GM19023 (cell line): Measurements from ENCODE around the gene VENTX.

Experiments used
- ATAC-seq: cut with Tn5 transposase; IDR thresholded peaks from one replicate; pipeline ENCODE4 v1.9.1; 2021; ENCODE audit warnings: mild to moderate bottlenecking, moderate library complexity; ENCODE audit not compliant: unreplicated experiment

Gene VENTX

DNA sequence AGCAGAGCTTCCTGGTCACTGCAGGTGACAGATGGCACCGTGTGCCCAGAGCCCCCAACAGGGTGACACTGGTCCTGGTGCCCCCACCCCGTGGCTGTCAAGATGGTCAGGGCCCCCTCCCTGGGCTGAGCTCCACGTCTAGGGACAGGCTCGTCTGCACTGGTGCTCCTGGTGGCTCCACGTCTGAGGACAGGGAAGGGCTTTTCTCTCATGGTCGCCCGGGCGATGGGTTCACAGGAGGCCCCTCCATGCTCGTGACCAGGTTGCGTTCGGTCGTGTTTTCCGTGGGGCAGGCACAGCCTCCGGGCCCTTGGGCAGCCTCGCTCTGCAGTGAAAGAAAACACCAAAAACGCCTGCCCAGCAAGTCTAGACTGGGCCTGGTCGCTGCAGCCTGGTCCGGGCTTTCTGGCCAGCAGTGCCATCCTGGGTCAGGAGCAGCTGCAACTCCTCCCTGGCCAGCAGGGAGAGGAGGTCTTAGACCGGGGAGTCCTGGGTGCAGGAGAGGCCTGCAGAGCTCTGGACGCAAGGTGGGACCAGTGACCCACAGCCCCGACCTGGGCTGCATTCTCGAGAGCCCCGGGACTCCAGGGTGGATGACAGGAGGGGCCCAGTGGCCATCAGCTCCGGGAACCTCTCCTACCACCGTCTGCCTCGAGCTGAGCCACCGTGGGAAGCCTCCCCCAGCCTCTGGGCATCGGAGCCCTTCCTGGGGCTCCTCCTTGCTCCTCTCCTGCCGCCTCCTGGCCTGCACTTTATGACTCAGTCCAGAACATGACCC lies 35.5 kb upstream of the VENTX start:
- ATAC-seq, result no peak

DNA sequence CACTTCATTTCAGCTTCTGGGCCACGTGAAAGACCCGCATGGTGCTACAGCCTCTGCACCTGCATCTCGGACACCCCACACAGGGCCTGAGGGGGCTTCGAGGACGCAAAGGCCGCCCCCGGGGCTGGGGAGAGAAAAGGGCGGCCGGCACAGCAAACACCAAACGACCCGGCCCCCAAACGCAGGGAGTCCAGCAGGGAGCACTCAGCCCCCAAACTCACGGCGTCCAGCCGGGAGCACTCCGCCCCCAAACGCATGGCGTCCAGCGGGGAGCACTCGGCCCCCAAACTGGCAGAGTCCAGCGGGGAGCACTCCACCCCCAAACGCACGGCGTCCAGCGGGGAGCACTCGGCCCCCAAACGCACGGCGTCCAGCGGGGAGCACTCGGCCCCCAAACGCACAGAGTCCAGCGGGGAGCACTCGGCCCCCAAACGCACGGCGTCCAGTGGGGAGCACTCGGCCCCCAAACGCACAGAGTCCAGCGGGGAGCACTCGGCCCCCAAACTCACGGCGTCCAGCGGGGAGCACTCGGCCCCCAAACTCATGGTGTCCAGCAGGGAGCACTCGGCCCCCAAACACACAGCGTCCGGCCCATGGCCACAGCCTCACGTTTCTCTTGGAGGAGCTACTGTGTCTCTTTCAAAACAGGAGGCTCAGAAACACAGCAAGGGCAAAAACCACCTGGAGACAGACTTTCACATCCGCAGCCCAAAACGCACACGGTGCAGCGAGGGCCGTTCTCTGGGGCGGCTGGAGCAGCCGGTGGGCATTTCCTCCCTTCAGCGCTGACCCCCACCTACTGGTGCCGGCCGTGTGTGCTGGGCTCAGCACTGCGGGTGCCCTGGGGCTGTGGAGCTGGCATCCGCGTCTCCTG lies 34.6 kb upstream of the VENTX start:
- no peak for ATAC-seq

DNA sequence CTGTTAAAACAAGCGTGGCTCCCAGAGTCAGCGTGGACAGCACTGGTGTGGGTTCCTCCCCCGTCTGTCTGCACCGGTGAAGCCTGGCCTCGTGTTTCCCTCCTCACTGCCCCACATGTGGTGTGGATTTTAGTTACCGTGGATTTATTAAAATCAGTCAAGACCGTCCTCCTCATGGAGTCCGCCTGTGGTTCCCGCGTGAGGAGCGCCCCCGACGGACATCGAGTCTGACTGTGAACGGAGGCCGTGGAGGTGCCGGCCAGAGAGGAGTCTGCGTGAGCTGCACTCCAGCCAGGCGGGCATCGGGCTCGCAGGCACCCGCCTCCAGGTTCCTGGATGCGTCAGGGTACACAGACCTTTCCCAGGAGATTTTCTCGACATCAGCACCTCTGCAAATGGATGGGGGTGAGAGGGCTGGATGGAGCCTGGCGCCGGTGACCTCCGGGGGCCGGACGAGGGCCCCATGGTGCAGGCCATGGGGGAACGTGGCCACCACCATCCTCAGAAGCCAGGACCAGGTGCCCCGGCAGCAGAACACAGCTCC lies 33.9 kb upstream of the VENTX start:
- ATAC-seq, result no peak

DNA sequence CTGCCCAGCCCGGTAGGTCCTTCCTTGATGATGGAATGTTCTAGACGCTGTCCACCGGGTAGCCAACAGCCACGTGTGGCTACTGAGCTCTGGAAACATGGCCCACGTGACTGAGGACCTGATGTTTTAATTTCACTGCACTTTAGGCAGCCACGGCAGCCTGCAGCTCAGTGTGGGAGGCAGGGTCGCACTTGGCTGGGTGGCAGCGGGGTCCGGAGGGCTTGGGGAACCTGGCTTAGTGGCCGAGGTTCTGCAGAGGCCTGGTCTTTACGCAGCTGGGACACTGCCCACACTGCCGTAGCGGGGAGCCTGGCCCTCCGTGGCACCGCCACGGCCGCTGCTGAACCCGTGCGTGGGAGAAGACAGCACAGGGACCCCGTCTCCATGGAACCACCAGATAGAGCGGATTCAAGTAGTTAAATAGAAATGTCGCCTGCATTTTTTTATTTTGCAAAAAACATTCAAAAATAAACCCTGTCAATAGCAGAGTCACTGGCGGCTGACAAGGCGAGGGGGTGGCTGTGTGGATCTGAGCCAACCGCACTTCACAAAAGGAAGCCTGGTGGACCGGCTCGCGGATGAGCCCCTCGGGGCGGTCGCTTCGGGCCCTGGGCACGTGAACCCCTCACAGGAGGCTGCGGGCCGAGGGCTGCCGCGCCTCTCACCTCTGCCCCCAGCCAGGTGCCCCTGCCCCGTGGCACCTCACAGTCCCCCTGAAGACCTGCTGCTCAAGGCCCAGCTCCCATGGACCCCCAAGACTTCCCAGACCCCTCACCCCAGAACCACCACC lies 33.2 kb upstream of the VENTX start:
- ATAC-seq, result no peak

DNA sequence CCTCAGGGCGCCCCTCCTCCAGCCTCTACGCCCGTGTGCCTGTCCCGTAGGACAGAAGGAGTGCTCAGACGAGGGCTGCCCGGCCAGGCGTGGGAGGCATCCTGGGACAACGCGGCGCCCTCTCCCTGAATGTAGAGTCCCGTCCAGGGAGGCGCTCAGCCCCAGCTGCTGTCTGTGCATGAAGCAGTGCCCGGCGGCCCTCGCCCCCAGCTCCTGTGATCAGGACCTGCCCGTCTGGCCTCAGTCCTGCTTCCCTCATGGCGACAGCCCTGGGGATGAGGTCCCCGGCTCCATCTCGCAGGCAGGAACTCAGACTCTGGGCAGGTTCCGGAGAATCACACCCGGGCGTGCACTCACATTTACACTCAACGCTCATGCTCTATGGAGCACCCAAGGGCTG lies 32.5 kb upstream of the VENTX start:
- no peak for ATAC-seq

DNA sequence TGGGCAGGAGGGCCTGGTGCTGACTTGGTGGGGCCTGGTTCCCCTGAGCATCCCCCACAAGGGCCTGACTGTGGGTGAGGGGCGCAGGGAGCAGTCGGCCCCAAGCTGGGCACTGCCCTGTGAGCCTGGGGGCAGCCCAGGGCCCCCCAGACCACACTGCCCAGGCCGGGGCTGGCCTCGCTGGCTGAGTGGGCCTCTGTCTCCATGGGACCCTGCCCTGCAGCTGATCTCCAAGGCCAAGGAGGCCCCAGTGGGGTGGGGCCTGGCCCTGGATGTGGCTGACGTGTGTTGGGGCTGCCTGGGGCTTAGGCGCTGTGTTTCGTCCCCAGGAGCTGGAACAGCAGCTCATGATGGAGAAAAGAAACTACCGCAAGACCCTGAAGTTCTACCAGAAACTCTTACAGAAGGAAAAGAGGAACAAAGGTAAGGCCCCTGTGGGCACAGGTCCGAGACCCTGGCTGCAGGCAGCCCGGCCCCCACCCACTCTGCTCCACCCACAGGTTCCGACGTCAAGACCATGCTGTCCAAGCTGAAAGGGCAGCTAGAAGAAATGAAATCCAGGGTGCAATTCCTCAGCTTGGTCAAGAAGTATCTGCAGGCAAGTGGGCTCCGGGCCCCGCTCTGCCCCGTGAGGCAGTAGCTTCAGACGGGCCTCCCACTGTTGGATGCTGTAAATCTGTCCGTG lies 31.2 kb upstream of the VENTX start:
- no peak for ATAC-seq

DNA sequence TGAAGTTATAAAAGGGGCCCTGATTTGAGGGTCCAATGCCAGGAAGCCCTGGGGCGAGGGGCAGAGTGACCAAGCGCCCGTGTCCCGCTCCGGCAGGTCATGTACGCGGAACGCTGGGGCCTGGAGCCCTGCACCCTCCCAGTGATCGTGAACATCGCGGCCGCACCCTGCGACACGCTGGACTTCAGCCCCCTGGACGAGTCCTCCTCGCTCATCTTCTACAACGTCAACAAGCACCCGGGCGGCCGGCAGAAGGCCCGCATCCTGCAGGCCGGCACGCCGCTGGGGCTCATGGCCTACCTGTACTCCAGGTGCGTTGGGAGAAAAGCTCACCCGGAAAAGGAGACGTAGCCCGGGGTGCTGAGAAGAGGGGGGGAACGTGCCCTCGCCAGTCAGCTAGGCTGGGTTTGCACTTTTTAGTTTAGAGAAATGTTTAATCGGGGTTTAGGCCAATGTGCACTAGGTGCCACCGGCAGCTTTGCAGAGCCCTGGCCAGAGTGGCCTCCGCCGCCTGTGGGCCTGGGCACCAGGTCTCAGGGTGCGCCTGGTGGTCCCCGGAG lies 30.5 kb upstream of the VENTX start:
- no peak for ATAC-seq

DNA sequence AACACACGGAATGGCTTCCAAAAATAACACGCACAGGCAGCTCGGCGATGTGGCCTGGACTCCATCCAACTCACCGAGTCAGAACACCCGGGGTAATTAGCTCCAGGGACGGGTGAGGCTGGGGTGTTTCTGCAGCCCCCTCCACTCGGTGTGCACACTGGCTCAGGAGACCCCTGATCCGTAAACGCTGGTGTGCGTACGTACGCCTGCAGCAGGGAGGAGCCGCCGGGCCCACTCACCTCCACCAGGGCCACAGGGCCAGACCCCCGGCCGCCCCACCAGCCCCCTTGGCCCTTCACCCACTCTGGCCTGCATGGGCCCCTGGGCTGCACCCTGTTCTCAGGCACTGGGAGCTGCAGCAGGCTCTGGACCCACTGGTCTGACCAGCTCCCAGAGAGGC lies 30.0 kb upstream of the VENTX start:
- no peak for ATAC-seq

DNA sequence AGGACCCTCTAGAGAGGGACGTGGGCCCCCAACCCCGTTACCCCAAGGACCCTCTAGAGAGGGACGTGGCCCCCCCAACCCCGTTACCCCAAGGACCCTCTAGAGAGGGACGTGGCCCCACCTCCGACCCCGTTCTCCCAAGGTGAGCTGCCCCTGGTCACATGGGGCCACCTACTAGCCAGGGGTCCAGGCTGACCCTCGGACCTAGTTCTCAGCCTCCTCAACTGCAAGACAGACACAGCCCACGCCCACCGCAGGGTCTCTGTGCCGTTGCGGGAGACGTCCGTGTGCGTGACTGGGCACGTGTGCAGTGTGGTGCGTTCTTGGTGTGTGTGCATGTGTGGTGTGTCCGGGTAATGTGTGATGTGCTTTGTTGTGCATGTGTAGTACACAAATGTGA lies 29.2 kb upstream of the VENTX start:
- no peak for ATAC-seq

DNA sequence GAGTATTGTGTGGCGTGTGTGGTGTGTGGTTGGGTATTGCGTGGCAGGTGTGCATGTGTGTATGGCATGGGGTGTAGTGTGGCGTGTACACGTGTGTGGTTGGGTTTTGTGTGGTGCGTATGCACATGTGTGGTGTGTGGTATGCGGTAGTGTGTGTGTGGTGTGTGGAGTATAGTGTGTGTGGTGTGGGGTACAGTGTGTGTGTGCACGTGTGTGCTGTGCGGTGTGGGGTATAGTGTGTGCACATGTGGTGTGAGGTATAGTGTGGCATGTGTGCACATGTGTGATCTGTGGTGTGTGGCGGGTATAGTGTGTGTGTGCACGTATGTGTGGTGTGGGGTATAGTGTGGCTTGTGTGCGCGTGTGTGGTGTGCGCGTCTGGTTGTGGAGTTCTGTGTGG lies 28.5 kb upstream of the VENTX start:
- no peak for ATAC-seq

DNA sequence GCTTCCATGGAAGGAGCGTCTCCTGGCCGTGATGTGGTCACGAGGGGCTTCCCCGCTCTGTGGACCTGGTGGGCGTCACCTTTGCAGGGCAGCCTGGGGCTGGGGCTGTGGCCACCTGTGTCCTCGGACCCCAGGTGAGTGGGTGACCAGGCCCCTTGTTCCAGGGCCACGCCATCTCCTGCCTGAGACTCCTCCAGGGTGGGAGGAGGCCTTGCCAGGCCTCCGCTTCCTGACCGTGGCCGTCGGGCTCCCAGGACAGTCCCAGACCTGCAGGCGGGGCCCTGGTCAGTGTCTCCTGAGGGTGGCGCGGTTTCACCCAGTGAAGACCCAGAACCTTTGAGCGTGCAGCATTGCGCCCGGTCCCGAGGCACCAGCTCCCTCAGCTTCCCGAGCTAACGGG lies 28.0 kb upstream of the VENTX start:
- no peak for ATAC-seq

DNA sequence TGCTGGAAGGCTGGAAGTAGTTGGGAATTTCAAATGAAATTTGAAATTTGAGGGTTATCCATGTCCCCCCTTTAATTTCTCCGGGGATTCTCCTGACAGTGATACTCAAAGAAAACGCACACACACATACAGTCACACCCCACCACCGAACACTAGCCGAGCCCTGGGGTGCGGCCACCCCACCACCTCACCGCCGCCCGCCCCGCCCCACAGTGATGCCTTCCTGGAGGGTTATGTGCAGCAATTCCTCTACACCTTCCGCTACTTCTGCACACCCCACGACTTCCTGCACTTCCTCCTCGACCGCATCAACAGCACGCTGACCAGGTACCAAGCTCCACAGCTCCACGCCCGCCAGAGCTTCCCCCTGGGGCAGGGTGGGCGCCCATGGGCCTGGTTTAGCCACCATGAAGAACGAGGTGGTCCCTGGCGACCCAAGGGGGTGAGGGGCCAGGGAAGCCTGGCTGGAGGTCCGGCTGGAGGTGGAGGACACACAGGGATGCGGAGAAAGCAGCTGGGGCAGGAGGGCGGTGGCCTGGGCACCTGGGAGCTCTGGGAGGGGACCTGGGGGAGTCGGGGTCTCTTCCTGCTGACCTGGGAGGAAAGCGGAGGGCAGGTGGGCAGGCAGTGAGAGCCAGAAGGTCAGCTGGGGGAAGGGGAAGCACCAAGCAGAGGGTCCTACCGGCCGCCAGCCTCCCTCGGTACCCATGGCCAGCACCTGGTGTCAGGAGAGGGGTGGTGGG lies 27.1 kb upstream of the VENTX start:
- ATAC-seq, result no peak

DNA sequence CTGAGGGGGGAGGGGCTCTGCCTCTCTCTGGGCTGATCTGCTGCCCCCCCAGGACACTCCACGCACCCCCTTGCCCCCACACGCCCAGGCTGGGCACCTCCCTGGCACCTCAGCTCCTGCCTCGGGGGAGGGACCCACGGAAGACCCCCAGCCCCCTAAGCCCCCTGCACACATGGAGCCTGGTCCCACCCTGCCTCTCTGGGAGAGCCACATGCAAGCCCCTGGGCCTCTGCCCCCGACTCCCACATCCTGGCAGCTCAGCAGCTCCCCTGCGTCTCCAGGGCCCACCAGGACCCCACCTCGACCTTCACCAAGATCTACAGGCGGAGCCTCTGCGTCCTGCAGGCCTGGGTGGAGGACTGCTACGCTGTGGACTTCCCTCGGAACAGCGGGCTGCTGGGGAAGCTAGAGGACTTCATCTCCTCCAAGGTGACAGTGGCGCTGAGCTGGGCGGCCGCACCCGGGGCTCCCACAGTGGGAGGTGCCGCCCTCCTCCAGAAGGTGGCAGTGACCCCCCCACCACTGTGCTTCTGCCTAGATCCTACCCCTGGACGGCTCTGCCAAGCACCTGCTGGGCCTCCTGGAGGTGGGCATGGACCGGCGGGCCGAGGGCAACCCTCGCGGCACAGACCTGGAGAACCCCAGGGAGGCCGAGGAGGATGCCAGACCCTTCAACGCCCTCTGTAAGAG lies 26.4 kb upstream of the VENTX start:
- no peak for ATAC-seq

DNA sequence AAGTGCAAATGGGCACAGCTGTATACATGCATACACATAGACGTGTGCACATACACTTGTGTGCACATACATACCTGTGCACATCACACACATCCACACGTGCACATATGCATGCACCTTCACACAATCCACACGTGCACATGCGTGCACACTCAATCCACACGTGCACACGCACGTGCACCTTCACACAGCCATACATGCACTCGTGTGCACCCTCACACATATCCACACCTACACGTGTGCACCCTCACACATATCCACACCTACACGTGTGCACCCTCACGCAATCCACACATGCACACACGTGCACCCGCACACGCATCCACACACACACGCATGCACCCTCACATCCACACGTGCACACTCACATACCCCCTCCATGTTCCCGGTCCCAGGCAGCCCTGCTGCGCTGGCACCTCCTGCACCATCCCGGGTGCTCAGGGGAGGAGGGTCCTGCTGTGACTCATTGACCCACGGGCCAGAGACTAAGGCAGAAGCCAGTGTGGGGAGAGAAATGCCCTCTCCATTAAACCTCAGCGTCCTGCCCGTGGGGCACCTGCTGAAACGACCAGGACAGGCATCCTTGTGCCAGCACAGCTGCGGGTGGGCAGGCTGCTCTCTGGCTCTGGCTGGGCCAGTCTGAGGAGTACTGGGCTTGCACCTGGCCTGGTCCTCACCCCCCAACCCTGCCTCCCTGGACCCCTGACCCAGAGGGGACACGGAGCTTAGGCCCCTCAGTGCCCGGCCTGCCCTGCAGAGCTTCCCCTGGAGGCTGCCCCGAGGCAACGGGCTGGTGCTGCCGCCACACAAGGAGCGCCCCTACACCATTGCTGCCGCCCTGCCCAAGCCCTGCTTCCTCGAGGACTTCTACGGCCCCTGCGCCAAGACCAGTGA lies 25.4 kb upstream of the VENTX start:
- ATAC-seq, result no peak

DNA sequence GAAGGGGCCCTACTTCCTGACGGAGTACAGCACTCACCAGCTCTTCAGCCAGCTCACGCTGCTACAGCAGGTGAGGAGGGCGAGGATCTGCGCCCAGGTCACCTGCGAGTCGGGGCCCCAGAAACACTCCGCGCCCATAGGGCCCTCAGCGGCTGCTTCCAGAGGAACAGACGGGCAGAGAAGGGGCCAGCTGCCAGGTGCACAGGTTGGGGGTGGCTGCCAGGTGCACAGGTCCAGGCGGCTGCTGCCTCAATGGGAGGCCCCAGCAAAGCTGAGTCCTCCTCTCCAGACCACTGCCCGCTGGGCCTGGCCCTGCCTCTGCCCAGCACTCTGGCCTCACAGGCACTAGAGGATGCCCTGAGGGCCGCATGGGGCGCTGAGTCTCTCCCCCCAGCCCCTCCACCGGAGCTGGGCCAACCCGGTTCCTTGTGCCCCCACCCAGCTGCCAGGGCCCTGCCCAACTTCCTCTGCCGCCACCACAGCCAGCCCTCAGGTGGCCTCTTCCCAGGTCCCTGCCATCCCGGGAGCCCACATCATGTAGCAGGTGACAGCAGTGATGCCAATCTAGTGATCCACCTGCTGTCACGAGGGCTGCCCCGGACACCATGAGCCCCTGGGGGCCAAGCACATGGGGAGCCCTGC lies 24.7 kb upstream of the VENTX start:
- no peak for ATAC-seq

DNA sequence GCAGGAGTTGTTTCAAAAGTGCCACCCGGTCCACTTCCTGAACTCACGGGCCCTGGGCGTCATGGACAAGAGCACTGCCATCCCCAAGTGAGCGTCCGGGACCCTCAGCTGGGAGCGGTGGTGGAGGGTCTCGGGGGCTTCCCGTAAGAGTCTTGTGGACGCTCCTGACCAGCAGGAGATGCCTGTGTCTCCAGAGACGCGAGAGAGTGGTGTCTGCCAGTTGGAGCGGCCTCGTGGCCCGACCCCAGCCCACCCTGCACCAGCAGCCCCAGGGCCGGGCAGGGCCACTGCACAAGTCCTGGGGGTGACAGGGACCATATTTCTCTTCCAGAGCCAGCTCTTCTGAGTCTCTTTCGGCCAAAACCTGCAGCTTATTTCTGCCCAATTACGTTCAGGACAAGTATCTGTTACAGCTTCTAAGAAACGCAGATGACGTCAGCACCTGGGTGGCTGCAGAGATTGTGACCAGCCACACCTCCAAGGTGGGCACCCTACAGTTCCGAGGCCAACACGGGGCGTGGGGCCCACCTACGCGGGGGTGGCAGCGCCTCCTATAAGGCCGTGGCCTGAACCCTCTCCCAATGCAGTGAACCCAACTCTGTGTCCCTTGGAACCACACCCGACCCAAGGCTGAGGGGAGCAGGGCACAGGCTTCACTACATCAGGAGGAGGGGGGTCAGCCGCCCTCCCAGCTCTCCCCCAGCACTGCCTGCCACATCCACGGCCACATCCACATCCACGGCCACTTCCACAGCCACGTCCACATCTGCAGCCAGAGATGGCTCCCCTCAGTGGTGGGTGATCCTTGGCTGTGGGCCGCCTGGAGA lies 23.8 kb upstream of the VENTX start:
- no peak for ATAC-seq
